GM20431 (cell line): Measurements from ENCODE around the gene ATAD5.

Source experiments
- in situ Hi-C: fragments of 300-500 bp; cut with MseI, MboI; formaldehyde crosslinking; loops from one replicate; pipeline ENCODE4 v1.15.0; 2020; ENCODE audit warnings: low sequenced_read_pairs; ENCODE audit not compliant: unreplicated experiment

Gene ATAD5

GRCh38 chr17:30942308-30943079, 110.7 kb downstream of the ATAD5 start:
- in situ Hi-C loops: no loop called here
